GM15510 (cell line): ENCODE measurements around the gene TNRC18.

Experiments used
- POLR2A ChIP-seq: IDR thresholded peaks from 3 replicates; pipeline ENCODE4 v1.6.1; 2011; ENCODE audit warnings: borderline replicate concordance; ENCODE audit not compliant: insufficient read length; ENCODE audit errors: extremely low read depth

Gene TNRC18

DNA sequence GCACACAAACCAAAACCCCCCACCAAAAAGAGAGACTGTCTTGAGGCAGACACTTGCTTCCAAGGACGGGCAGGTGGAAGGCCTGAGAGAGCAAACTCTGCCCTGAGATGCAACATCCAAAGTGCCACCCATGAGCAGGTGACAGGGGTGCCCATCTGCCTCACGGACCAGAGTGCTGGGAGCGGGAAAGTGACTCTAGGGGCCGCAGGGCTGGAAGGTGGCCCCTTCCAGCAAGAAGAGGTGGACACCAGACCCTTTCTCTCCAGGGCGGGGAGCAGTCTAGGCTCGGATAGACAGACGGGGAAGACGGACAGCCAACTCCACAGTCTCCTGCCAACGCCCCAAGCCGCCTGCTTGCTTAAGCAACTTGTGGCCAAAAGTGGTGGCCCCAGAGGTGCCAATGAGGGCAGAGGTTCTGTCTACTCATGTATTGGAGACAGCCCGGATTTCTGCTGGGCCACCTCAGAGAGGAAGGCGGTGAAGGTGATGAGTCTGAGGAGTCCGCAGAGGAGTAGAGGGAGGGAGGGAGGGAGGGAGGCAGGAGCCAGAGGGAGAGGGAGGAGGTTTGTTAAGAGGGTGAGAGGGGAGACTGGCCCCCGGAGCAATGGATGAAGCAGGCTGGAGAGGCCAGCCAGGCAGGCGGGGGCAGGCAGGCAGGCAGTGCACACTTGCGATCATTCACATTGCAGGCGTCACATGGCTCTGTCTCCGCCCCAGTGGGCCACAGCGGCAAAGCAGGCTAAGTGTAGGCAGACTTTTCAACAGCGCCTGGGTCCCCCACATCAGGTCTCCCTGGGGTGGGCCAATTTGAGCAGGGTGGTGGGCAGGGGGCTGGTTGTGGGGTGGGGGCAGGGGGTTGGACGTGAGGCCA, 75.3 kb downstream of the TNRC18 start:
- no peak for TF ChIP-seq POLR2A

DNA sequence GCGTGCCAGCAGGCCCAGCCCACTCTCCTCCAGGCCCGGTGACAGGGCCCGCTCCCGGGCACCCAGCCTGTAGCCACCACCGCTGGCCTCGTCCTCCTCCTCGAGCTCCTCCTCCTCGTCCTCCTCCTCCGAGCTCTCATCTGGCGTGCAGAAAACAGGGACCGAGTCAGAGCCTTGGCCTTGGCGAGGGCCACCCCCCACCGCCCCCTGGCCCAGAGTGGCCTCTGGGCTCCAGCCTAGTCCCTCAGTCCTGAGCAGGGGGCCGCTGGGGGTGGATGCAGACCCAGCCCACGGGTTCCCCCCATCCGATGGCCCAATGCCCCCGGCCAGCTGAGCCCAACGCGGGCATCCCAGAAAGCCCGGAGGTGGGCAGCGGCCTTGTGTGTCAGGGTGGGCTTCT, 78.0 kb downstream of the TNRC18 start:
- TF ChIP-seq POLR2A: no peak

DNA sequence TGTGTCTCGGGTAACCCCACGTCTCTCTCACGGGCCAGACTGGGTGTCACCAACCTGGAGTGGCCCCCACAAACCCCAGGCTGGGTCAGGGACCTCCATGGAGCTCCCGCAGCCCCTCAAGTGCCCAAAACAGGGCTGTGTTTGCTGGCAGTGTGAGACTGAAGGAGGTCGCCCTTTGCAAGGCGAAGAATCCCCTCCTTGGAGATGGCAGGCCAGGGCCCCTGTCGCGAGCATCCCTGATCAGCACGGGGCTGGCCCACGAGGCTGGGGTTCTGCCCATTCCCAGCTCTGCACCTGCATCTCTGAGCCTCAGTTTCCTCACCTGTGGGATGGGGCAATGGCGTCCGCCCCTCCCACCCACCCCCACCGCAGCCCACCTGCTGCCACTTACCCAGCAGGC, 78.5 kb downstream of the TNRC18 start:
- TF ChIP-seq POLR2A: no peak

DNA sequence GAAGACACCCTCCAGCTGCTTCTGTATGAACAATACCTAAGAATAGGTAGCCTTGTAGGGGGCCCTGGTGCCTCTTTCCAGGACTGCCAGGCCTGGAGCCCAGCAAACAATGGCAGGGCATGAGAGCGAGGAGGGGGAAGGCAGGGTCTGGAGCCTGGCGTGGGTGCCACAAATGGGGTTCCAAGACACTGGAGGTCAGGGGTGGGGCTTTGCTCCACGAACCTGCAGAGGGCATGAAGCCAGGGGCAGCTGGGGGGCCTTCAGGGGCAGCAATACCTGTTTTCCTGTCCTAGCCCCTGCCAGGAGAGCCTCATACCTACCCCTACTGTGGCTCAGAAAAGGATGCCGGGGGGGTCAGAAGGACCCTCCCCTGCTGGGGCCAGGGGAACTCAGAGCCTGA, 79.3 kb downstream of the TNRC18 start:
- TF ChIP-seq POLR2A: no peak

DNA sequence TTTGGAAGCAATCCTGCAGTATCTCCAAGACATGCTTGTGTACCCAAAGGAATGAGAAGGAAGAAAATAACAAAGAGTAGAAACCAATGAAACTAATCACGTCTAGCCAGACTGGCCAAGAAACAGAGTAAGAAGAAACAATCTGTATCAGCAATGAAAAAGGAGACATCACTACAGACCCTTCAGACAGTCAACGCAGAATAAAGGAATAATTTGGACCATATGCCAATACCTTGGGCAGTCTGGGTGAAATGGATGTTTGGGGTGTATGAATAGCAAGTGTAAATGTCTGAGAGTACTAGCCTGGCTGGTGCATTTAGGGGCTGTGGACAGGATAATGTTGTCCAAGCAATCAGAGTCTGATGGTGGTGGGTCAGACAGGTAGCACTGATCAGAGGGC, 79.8 kb downstream of the TNRC18 start:
- TF ChIP-seq POLR2A: no peak

DNA sequence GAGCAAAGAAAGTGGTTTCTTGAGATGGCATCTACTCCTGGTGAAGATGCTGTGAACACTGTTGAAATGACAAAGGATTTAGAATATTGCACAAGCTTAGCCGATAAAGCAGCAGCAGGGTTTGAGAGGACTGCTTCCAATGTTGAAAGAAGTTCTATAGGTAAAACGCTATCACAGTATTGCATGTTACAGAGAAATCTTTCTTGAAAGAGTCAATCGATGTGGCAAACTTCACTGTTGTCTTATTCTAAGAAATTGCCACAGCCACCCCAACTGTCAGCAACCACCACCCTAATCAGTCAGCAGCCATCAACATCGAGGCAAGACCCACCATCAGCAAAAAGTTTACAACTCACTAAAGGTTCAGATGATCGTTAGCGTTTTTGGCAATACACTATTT, 81.0 kb downstream of the TNRC18 start:
- TF ChIP-seq POLR2A: no peak

DNA sequence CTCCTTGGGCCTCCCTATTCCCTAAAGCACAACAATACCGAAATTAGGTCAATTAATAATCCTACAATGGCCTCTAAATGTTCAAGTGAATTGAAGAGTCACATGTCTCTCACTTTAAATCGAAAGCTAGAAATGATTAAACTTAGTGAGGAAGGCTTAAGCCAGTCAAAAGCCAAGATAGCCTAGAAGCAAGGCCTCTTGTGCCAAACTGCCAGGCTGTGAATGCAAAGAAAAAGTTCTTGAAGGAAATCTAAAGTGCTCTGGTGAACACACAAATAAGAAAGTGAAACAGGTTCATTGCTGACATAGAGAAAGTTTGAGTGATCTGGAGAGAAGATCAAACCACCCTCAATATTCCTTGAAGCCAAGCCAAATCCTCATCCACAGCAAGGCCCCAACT, 83.7 kb downstream of the TNRC18 start:
- TF ChIP-seq POLR2A: no peak

DNA sequence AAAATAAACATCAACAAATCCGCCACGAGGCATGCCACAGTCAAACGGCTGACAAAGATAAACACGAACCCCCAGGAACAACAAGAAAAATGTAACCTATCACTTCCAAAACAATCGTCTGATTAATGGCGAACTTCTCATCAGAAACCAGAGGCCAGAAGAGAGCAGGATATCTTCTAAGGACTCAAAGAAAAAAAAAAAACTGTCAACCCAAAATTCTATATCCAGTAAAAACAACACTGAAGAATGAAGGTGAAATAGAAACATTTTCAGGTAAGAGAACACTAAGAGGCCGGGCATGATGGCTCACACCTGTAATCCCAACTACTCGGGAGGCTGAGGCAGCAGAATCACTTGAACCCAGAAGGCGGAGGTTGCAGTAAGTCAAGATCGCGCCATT, 86.6 kb downstream of the TNRC18 start:
- TF ChIP-seq POLR2A: no peak

DNA sequence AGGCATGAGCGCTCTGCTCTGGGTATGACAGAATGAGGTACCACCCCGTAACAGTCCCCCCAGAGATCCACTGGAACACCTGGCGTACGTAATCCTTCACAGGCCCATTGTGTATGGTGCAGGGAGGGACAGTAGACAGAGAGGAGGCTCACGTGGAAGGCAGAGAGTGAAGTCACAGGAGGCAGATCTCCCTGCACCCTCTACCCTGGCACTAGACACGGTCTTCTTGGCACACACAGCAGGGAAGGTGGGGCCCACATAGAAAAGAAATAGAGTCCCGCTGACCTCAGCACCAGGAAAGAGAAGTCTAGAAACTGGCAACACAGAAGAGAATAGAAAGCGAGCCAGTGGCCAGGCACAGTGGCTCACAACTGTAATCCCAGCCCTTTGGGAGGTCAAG, 89.0 kb downstream of the TNRC18 start:
- TF ChIP-seq POLR2A: no peak

DNA sequence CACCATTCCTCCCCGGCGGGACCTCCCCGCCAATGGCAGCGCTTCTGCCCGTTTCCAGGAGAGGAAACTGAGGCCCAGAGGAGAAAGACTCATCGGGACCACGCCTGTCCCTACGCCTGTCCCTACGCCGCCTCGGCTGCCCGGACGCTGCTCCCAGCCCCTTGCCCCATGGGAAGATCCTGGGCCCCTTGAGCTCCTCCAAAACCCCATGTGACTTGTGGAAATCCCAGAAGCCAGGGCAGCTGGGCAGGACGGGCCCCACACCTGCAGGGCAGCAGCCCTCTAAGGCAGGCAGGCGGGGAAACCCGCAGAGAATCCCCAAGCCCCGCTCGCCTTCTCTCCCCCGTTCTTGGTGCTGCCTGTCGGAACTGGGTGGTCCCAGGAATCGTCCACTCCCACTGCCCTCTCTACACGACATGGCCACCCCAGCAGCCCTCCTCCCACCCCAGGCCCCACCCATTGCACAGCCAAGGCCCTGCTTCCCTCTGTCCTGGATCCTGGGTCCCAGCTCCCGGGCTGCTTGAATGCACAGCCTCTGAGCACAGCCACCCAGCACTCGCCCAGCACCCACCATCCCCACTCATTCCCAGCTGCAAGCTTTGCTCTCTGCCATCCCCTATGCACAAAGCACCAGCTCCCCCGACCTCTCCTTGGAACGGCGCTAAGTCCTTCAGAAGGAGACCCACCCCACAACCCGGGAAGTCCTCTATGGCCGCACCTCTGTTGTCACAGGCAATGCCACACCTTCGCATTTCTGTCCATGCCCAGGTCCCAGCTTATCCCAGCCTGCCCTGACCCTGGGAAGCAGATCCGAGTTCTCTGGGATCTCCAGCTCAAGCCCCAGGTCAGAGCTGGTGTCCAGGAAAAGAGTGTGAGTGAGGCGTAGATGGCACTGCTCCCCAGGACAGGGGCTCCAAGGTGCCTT, 90.3 kb downstream of the TNRC18 start:
- no peak for TF ChIP-seq POLR2A

DNA sequence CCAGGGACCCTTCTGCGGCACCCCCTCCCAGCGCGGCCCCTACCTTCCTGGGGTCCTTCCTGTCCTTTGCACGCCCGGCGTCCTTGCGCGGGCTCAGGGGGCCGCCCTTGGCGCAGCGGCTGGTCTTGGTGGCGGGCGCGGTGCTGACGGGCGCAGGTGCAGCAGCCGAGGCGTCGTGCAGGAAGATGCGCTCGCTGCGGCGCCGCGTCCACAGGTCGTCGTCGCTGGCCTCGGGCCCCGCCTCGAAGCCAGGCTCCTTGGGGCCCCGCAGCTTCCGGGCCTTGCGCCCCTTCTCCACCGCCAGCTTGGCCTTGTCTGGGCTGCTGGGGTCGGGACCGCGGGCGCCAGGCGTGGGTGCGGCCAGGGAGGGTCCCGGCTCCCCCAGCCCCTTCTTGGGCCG, 91.1 kb downstream of the TNRC18 start:
- TF ChIP-seq POLR2A: no peak

DNA sequence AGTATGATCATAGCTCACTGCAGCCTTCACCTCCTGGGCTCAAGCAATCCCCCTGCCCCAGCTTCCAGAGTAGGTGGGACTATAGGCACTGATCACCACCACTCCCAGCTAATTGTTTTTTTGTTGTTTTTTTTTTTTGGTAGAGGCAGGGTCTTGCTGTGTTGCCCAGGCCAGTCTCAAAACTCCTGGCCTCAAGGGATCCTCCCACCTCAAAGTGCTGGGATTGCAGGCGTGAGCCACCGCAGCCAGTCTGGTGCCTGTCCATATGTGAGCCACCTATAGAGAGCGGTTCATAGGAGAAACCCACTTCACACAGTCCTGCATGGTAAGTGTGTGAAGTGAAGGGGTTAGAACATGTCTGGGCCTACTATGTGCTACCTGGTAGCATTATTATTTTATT, 93.3 kb downstream of the TNRC18 start:
- no peak for TF ChIP-seq POLR2A

DNA sequence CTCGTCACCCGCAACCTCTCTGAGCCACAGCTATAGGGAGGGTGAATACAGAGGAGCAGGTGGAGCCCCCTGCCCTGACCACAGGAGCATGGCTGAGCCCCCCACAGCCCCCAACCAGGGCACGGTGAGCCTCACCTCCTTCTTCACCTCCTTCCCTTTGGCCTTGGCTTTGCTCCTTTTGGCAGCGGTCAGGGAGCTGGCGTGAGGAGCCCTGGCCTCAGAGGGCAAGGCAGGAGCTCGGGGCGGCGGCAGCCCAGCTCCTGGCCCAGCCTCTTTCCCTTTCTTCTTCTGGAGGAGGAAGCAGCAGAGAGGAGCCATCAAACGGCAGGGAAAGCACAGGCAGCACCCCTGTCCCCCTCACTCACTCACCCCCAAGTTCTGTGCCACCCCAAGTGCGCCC, 98.7 kb downstream of the TNRC18 start:
- TF ChIP-seq POLR2A: no peak

DNA sequence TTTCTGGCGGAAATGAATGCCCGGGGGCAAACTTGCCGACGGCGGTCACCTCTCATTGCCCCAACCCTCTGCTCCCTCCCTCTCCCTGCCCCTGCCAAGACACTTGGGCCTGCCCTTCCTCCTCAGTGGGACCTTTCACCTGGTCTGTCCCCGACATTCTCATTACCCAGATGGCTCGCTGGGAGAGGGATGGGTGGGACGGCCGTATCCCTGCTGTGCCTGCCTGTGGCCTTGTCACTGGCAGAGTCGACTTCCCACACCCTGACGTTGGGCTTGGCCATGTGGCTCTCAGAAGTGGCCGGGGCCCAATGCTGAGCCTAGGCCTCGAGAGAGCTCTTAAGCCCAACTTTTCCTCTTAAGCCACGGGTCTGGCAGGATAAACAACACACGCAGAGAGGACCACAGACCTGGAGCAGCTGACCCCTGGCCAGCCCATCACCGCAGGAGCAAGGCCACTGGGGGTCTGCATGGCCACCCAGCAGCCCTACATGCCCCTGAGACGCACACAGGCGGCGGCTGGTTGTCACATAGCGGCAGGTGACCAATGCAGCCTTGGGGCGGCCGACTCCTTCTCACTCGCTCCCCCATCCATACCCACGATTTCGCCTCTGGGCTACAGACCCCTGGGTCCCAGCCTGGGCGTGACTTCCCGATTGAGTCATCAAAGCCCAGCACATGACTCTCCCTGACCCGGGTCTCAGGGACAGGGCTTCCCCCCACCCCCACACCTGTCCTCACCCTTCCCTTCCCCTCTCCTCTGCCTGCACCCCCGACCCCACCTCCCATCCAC, 100.8 kb downstream of the TNRC18 start:
- no peak for TF ChIP-seq POLR2A
